Stimulated activated CD8-positive, alpha-beta memory T cell treated with anti-CD3 and anti-CD28 coated beads, Interleukin-15, amount 100 ng/mL, for 48 hours (primary cell): ENCODE measurements around the gene CXCR2.
"Not testable (repeated sequence)": the region's sequence is repeated elsewhere in the genome, so short reads cannot be mapped to it uniquely, and the experiment has no call there.

Source experiments
- DNase-seq, 2 donors: peaks; one replicate each; pipeline ENCODE4 v3.0.0-alpha.2; 2020; ENCODE audit warnings: low read depth in 2 of 2

CXCR2 gene

GRCh38 chr2:218130377-218130776, 4.5 kb downstream of the CXCR2 start:
- DNase-seq: no peak

DNA sequence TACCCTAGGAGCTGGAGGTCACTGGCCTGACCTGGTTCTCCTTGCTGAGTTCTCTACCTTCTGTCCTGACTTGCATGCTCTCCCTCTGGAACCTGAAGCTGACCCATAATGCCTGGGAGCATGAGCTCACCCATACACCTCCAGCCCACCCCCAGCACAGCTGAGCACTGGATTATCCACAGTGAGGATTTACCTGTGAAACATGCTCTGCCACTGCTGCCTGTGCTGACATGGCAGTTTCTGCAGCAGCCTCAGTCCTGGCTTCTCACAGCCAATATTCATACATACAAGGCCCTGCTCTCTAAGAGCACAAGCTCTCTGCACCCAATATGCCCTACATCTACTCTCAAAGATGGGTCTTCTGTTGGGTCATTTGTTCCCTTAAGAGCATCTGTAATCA, 5.0 kb downstream of the CXCR2 start:
- DNase-seq: no peak

GRCh38 chr2:218137514-218137913, 11.7 kb downstream of the CXCR2 start:
- no peak for DNase-seq

- no peak for DNase-seq
Measured at GRCh38 chr2:218138047-218138446, 12.2 kb downstream of the CXCR2 start.

GRCh38 chr2:218145124-218145523, 19.3 kb downstream of the CXCR2 start:
- no peak for DNase-seq

DNA sequence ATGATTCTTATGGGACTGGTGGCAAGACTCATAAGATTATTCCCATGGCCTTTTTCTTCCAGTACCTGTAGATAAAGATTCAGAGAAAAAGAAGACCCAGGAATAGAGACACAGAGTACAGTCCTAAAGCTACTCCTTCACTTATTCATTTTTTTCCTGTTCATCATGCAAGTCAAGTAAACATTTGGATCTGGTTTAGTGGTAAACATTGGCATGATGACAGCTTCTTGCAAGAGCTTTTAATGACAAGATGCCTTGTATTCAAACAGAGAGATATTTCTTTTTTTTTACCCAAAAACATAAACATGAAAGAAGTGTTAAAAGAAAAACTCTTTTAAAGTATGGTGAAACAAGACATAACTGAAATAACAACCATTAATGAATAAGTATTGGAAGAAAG, 20.2 kb downstream of the CXCR2 start:
- DNase-seq: no peak

GRCh38 chr2:218149098-218149497, 23.3 kb downstream of the CXCR2 start:
- DNase-seq: no peak

DNA sequence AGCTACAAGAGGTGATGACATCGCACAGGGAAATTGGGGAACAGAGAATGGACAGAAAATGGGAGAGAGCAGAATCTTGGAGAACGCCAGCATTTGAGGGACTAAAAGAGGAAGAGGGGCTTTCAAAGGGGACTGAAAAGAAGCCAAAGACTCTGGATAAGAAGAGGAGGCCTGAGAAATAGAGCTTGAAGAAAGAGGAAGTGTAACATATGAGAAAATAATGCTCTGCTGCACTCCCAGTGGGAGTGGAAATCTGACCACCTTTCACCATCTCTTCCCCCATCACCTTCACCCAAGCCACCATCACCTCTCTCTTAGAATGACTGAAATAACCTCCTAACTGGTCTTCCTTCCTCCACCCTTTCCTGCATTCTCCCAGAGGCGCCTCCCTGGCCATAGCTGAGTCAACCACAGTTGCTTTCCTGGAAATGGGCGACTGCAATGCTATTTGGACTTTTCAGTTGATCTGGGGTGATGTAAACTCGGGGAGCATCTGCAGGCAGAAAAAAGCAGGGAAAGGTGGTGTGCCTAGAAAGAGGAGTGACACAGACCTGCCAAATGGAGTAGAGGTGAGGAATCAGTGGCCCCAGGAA, 24.1 kb downstream of the CXCR2 start:
- DNase-seq: no peak

DNA sequence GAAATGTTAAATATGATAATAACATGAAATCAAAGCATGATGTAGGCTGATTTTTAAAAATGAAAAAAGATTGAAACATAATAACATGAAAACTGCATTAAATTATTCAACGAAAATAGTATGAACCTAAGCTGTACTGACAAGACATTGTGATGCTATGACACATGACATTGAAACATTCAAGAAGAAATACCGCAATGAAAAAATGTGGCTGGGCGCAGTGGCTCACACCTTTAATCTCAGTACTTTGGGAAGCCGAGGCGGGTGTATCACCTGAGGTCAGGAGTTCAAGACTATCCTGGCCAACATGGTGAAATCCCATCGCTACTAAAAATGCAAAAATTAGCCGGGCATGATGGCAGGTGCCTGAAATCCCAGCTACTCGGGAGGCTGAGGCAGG, 26.3 kb downstream of the CXCR2 start:
- DNase-seq: no peak

DNA sequence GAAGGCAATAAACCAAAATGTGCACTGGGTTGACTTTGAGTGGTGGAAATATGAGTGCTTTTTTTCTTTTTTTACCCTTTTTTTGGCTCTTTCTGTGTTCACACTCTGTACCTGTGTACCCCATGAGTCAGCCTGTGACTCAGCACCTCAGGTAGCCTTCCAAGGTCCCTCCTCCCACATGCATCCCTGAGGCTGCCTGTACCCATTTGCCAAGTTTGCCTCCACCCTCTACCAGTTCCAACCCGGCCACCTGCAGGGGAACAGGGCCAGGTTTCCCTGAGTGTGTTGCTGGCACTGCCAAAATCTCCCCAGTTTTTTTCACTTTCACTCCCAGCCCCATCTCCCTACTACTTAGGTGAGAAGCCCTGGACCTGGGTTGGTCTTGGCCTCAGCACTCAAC, 26.9 kb downstream of the CXCR2 start:
- no peak for DNase-seq

DNA sequence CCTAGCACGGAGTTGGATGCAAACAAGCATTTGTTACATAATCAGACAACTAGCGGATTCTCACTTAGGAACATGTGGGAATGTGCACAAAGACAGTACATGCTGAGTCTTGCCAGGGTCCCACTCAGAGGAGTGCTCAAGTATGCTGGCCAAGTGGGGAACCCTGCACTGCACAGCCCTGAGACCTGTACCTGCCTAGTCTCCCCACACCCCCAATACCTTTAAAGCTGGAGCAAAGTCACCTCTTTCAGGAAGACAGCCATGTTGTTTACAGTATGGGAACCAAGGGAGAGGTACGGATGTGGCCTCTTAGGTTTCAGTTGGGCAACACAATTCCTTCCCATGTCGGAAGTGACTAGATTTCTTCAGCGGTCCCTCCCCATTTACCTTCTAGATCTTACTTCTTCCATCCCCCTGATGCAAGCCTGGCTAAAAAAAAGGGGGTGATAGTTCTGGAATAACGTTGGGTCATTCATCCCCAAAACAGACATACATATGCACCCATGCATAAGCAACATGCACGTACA, 30.2 kb downstream of the CXCR2 start:
- DNase-seq: no peak

DNA sequence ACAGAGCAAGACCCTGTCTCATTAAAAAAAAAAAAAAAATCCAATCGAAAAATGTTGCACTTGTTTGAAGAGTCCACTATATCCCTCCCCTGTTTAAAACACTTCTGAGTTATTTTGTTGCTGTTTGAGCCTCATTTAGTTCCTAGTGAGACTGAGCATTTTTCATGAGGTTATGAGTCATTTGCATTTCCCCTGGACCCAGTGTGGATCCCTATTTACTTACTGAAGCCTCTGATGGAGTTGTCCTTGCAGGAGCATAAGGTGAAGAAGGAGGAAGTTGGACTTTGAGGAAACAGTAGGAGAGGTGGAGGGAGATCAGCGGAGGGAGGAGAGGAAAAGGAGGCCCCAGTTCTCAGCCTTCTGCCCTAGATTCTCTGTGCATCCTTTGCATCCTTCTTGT, 35.8 kb downstream of the CXCR2 start:
- no peak for DNase-seq

GRCh38 chr2:218162814-218163213, 37.0 kb downstream of the CXCR2 start:
- DNase-seq: no peak

DNA sequence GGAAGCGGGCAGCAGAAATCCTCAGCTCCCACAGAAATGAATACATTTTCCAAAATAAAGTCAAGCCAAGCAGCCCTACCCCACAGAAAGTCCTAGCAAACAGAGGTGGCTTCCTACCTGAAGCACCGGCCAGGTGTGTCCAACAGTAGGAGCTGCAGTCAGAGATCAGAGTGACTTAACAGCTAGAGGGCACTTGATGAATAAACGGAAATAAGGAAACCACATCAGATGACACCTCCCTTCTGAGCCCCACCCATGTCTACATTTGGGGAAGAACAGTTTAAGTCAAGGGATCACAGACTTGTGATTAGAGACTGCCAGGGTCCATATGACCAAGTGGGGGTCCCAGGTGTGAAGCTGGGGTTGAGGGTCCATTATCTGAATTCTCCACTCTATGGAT, 41.0 kb downstream of the CXCR2 start, which contains the start of gene CXCR1:
Gene CXCR1, minus strand, starts transcription at position 172 of the 400 bp plus-strand sequence. CDS start 1,751 bp downstream, outside the sequence.
- DNase-seq: no peak

GRCh38 chr2:218168016-218168415, 42.2 kb downstream of the CXCR2 start:
- DNase-seq: no peak

DNA sequence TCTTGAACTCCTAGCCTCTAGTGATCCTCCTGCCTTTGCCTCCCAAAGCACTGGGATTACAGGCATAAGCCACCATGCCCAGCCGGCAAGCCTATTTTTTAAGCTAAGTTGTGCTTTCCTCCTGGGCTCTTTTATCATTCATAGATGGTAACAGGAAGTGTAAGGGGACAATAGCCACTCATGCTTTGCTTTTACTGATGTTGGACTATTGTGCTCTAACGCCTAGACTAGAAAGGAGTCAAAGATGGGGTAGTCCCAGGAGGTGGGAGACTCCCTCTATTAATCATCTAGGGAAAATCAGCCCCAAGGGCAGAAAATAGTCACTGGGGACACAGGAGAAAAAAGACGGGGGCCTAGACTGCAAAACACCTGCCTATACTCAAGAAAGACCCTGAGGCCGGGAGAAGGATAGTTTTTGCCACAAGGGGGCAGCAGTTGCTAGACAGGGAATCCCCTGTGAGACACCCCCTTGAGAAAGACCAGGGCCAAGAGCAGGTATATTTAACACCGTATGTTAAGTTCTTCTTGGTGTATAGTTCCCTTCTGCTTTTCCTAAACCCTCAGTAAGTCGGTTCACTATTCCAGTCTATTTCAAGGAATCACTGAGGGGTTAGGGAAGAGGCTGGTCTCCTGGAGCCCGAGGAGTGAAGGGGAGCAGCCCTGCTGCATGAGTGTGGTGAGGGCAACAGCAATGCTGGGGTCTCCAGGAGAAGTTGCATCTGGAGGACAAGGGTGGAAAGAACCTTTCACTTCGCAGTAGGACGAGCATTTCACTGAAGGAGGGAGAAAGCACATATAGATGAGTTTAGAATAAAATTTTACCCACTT, 43.0 kb downstream of the CXCR2 start:
- peak; percentile 48 to 50 for DNase-seq

DNA sequence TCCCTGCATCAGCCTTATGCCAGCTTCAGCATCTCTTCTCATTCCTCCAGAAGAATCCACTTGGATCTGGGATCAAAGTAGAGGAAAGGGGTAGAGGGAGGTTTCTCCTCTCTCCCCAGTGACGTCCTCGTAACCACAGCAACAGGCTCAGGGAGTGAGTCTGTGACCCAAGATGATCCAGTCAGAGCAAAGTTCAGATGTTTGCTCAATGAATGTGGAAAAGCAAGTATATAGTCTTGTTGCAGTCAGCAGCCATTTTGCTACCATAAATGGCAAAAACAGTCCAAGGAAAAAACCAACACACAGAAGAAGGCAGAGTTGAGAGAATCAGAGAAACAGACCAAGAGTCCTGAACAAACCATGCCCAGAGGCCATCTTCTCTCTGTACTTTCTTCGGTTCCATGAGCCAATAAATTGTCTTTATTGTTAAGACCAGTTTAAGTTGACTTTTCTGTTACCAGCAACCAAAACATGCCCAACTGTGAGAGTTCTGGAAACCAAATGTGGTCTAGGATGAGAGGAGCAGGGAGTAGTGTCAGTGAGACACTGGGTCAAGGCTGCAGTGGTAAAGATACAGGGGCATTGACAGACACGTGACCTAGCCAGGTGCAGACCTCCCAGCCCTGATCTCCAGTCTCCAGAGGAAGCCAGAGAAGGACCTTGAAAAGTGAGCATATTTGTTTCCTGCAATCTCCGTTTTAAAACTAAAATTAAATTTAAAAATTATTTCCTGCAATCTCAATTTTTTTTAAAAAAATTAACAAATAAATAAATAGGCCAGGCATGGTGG, 44.1 kb downstream of the CXCR2 start:
- DNase-seq: no peak

DNA sequence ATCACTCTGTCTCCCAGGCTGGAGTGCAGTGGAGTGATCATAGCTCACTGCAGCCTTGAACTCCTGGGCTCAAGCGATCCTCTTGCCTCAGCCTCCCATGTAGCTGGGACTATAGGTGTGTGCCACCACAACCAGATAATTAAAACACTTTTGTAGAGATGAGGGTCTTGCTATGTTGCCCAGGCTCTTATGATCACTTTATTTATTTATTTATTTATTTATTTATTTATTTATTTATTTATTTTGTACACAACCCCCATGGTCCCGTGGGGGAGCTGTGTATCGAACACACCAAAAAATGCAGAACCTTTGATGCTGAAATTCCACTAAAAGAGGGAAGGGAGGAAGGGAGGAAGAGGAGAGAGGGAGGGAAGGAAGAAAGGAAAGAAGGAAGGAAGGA, 45.9 kb downstream of the CXCR2 start:
- DNase-seq: not testable (repeated sequence)

DNA sequence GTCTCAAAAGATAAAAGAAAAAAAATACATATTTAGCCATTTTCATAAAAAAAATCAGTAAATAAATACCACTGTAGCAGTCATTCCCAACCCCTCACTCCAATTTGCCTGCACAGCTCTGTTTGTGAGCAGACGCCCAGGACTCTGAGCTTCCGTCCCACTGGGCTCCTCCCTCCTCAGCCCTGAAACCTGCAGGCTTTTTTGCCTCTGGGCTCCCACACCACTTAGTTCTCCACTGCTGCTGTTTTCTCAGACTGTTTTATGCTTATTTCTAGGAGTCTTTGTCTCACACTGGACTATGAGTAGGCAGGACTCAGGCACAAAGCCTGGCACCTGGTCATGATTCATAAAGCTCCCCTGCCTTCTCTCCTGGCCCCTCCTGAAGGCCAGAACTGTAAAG, 47.0 kb downstream of the CXCR2 start:
- no peak for DNase-seq

GRCh38 chr2:218179782-218180181, 54.0 kb downstream of the CXCR2 start:
- no peak for DNase-seq

GRCh38 chr2:218180467-218181114, 54.8 kb downstream of the CXCR2 start:
- DNase-seq: no peak

DNA sequence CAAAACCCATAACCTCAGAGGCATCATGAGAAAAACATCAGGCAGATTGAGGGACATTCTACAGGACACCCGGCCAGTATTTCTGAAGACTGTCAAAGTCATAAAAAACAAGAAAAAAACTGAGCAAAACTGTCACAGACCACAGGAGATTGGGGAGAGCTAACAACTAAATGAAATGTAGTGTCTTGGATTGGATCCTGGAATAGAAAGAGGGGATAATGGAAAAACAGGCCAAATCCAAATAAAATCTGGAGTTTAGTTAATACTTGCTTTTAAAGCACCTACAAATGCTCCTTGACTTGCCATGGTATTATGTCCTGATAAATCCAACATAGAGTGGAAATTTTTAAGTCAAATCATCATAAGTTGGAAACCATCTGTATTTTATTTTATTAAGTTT, 58.5 kb downstream of the CXCR2 start:
- no peak for DNase-seq
